NCI-H1417 treated with DMSO at 0.1 percent for 48 hours (cell line): ENCODE results near the gene BAG1.

Experiments
- DNase-seq: peaks from one replicate; lab custom pipeline; 2025; lab: John Stamatoyannopoulos, UW

Gene BAG1

DNA sequence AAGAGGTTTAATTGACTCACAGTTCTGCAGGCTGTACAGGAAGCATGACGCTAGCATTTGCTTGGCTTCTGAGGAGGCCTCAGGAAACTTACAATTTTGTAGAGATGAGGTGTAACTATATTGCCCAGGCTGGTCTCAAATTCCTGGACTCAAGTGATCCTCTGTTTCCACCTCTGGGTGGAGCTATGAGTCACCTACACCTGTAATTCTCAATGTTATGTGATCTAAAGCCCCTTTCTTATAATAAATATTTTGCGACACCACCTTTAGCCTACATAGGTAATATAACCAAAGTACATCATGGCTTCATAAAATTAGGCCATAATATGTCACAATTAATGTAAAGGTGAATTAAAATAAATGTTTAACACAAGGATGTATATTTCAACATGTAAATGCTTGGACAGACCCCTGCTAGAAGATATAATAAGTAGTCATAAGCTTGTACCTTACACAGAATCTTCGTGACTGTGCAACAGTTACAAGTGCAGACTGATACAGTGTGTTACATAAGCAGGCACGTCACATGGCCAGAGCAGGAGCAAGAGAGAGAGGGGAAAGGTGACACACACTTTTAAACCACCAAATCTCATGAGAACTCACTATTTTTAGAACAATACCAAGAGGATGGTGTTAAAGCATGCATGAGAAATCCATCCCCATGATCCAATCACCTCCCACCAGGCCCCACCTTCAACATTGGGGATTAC lies 54.3 kb downstream of the BAG1 start:
- no peak for DNase-seq

- no peak for DNase-seq
Measured at GRCh38 chr9:33209394-33209793, 55.1 kb downstream of the BAG1 start.

DNA sequence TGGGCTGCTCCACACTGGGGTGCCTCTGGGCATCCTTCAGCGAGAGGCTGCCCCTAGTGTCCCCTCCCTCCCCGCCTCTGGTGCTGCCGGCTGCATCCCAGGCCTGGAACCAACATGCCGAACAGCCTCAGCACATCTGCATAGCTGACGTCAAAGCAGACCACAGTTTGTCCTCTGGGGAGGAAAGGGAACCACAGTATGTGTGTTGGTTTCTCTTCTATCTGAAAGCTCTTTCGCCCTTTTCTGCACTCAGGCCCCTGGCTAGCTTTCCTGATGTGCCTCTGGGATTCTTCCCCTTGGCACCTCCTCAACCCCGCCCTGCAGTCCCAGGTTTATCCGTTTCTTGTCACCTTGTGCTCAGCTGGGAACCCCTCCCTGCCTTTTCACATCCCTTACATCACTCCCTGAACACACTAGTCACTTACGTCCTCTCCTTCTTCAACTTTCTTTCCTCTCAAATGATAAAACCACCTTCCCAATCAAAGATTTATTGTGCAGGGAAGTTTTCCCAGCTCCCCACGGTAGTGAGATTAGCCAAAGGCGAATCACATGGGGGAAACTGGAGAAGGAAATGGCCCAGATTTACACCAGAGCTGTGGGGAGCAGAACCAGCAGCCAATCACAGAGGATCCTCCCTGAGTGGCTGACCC lies 61.8 kb downstream of the BAG1 start:
- DNase-seq, result no peak
